SKM-1 (cell line): ENCODE results near the gene SLC6A7.

Experiments
- DNase-seq: peaks from one replicate; lab custom pipeline; 2025; ENCODE audit not compliant: unreplicated experiment; lab: John Stamatoyannopoulos, UW

Gene SLC6A7

GRCh38 chr5:150257424-150257823, 67.6 kb downstream of the SLC6A7 start:
- no peak for DNase-seq

- DNase-seq: no peak
Observed at GRCh38 chr5:150258130-150258529, 68.3 kb downstream of the SLC6A7 start.
